GM08714 (cell line): ENCODE data around the gene LYVE1.

ENCODE experiments used
- H3K4me3 ChIP-seq: fragments of 200-500 bp; sonication (Bioruptor generic); 2 replicates; pipeline ENCODE4 v1.5.1; 2014; ENCODE audit warnings: mild to moderate bottlenecking, low read length, inconsistent platforms
- ZNF274 ChIP-seq: IDR thresholded peaks from 2 replicates; pipeline ENCODE4 v1.6.1; 2012; ENCODE audit warnings: mild to moderate bottlenecking, low read depth, low read length

LYVE1 gene

DNA sequence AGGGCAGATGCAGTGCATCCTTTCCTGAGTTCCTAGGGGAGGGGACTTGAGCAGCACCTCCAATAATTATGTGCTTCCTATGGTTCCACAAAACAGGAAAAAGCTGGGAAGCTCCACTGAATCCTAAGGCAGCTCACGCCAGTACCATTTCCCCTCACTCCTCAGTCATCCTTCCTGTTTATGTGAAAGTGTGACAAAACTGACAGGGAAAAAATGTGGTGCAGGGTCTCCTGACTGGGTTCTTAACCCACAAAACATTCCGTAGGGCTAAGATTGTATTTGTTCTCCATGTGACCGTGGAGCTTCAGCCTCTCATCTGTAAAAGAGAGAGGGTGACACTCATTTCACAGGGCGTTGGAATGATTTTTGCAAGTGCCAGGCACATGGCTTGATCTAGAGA is 12.2 kb upstream of the LYVE1 start:
- no peak overlapping the region for H3K4me3 ChIP-seq
- no peak for TF ChIP-seq ZNF274

GRCh38 chr11:10579700-10580099 is 11.2 kb upstream of the LYVE1 start:
- no peak for TF ChIP-seq ZNF274
- no peak overlapping the region for H3K4me3 ChIP-seq

DNA sequence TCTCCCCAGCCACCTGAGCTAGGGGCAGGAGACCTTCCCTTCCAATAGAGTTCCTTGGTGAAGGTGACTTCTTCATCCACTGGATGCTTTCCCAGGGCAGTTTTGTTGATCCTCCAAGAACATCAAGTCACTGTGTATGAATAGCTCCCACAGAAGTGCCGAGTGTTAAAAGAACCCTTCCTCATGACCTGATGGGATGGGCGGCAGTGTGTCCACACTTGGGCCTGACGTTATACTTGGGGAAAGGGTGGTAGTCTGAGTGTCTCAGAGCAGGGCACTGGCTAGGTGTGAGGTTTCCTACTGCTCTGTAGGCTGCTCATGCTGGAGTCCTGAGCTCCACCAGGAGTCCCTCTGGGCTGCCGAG is 7.6 kb upstream of the LYVE1 start:
- no peak for TF ChIP-seq ZNF274
- no peak overlapping the region for H3K4me3 ChIP-seq

- H3K4me3 ChIP-seq, result no peak overlapping the region
- TF ChIP-seq ZNF274, result no peak
These were observed 7.0 kb upstream of the LYVE1 start for GRCh38 chr11:10575346-10576034.

- no peak for TF ChIP-seq ZNF274
These were observed 5.1 kb upstream of the LYVE1 start for GRCh38 chr11:10573556-10573955.

DNA sequence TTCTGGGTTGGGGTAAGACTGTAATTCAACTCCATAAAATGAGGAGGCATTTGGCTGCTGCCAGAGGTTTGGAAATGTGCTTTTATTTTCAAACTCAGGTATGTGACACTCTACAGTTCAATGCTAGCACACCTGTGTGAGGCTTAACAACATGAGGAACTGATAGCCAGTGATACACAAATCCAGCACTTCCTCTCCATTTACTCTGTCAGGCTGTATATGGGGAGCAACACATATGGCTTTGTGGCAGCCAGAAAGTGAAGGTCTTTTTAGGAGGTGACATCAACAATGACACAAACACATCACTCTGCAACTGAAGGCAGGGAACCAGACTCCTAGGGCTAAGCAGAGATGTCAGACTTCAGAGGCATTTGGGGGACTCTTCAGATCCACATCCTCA is 4.6 kb upstream of the LYVE1 start:
- TF ChIP-seq ZNF274, result no peak
- no peak overlapping the region for H3K4me3 ChIP-seq

More at GRCh38 chr11:10573556-10573955, 5.1 kb upstream of the LYVE1 start:
- no peak overlapping the region for H3K4me3 ChIP-seq

GRCh38 chr11:10572533-10572932 is 4.1 kb upstream of the LYVE1 start:
- TF ChIP-seq ZNF274, result no peak
- no peak overlapping the region for H3K4me3 ChIP-seq

GRCh38 chr11:10567446-10567845 is 1.0 kb downstream of the LYVE1 start:
- no peak for TF ChIP-seq ZNF274
- no peak overlapping the region for H3K4me3 ChIP-seq

DNA sequence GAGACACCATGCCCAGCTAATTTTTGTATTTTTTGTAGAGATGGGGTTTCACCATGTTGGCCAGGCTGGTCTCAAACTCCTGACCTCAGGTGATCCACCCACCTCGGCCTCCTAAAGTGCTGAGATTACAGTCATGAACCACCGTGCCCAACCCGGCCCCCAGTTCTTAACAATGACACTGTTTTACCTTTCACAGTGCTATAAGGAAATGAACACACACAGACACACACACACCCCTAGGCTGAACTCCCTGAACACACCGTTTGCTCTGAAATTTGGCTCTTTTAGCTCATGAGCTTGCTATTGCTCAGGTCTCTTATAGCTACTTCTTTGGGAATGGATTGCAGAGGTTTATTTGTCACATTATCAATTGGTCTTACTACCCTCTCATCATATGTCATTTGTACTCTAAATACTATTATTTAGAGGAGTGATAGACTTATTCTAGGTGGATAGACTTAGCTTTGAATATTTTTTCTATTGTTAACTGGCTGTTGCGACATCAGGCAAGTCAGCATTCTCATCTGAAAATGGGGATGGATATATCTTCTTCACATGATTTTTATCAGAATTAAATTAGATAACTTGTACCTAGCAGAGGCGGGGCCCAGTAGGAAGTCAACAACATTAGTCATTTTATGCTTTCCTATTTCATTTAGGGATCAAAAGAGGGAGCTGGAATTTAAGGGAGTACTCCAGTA is 2.1 kb downstream of the LYVE1 start:
- TF ChIP-seq ZNF274, result no peak
- H3K4me3 ChIP-seq, result no peak overlapping the region

GRCh38 chr11:10565493-10565892 is 3.0 kb downstream of the LYVE1 start:
- TF ChIP-seq ZNF274, result no peak
- H3K4me3 ChIP-seq, result no peak overlapping the region

GRCh38 chr11:10564696-10565318 is 3.7 kb downstream of the LYVE1 start:
- H3K4me3 ChIP-seq, result no peak overlapping the region
- TF ChIP-seq ZNF274, result no peak

GRCh38 chr11:10564030-10564429 is 4.4 kb downstream of the LYVE1 start:
- H3K4me3 ChIP-seq, result no peak overlapping the region
- no peak for TF ChIP-seq ZNF274

DNA sequence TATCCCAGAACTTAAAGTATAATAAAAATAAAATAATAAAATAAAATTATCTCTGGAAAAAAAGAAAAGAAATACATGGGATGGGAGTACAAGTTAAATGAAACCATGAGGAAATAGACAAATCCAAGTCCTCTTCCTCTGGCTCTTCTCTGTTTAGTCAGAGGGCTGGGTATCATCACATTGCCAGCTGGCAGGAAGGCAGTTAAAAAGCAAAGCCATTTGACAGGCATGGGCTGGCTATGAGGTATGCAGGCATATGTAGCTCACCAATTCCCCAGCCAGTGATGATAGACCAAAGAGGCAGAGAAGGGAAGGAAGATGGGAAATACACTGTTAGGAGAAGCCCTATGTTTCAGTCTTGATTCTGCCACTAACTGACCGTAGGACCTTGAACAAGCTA is 6.5 kb downstream of the LYVE1 start:
- TF ChIP-seq ZNF274, result no peak
- no peak overlapping the region for H3K4me3 ChIP-seq

GRCh38 chr11:10561043-10561818 is 7.2 kb downstream of the LYVE1 start:
- H3K4me3 ChIP-seq, result no peak overlapping the region
- TF ChIP-seq ZNF274, result no peak
